Ectodermal cell (in vitro differentiated cells): ENCODE results near the gene DDX31.
A peak's percentile ranks its signal among the peaks of the same experiment; 100 is the strongest.
"Not testable (repeated sequence)": the region's sequence is repeated elsewhere in the genome, so short reads cannot be mapped to it uniquely, and the experiment has no call there.

ENCODE experiments used
- H3K27ac ChIP-seq: 2 replicates; pipeline ENCODE4 v1.7.0; 2013; ENCODE audit warnings: mild to moderate bottlenecking, low read depth, low read length; ENCODE audit not compliant: insufficient read depth, poor library complexity, severe bottlenecking
- H3K27me3 ChIP-seq: 2 replicates; pipeline ENCODE4 v1.7.0; 2013; ENCODE audit warnings: mild to moderate bottlenecking, low read length; ENCODE audit not compliant: insufficient read depth, control insufficient read depth, poor library complexity, severe bottlenecking
- H3K36me3 ChIP-seq: one replicate; pipeline ENCODE4 v1.7.0; 2013; ENCODE audit warnings: low read length; ENCODE audit not compliant: control insufficient read depth, insufficient read depth
- H3K4me1 ChIP-seq: one replicate; pipeline ENCODE4 v1.7.0; 2013; ENCODE audit warnings: low read length; ENCODE audit not compliant: control insufficient read depth, insufficient read depth
- H3K4me3 ChIP-seq: 2 replicates; pipeline ENCODE4 v1.7.0; 2013; ENCODE audit warnings: low read depth, low read length, control low read depth; ENCODE audit not compliant: insufficient read depth
- H3K9me3 ChIP-seq: 2 replicates; pipeline ENCODE4 v1.7.0; 2013; ENCODE audit warnings: mild to moderate bottlenecking, low read length, moderate library complexity; ENCODE audit not compliant: control insufficient read depth
- WGBS, 2 experiments: methylation state at CpG; one replicate each; pipeline ENCODE4 v1.1.7; 2013; ENCODE audit warnings: missing lambda C conversion rate in 2 of 2; 5-methylcytosine and 5-hydroxymethylcytosine counted together

Gene DDX31

GRCh38 chr9:132572921-132573320, 96.9 kb downstream of the DDX31 start:
- Histone ChIP-seq H3K27ac (no peak overlapping the region), H3K36me3 (no peaks in the 10 kb centered on the region), H3K4me3 (no peak overlapping the region), H3K4me1 (peaks cover 13% of the 10 kb centered on the region), H3K9me3 (no peaks in the 10 kb centered on the region), H3K27me3 (peaks cover 29% of the 10 kb centered on the region)
- WGBS, 2 experiments, result 39 to 53% methylated on average over 8 of the region's 8 CpGs

GRCh38 chr9:132571806-132572600, 97.8 kb downstream of the DDX31 start:
- H3K36me3 ChIP-seq, result no peaks in the 10 kb centered on the region
- no peak overlapping the region for H3K4me3 ChIP-seq
- H3K27me3 ChIP-seq, result peaks cover 20% of the 10 kb centered on the region
- H3K4me1 ChIP-seq, result peaks cover 13% of the 10 kb centered on the region
- H3K27ac ChIP-seq, result no peak overlapping the region
- 88 to 91% methylated on average over 15 of the region's 15 CpGs for WGBS, 2 experiments
- H3K9me3 ChIP-seq, result no peaks in the 10 kb centered on the region

- H3K9me3 ChIP-seq, H3K4me1 ChIP-seq, H3K27ac ChIP-seq, H3K36me3 ChIP-seq, H3K27me3 ChIP-seq, H3K4me3 ChIP-seq: not testable (repeated sequence)
- 93 to 94% methylated on average over 2 of the region's 2 CpGs for WGBS, 2 experiments
Measured at GRCh38 chr9:132568787-132569186, 101.0 kb downstream of the DDX31 start.

GRCh38 chr9:132564526-132564925, 105.3 kb downstream of the DDX31 start:
- H3K36me3 ChIP-seq, result no peaks in the 10 kb centered on the region
- no peaks in the 10 kb centered on the region for H3K27me3 ChIP-seq
- peaks cover 16% of the 10 kb centered on the region for H3K4me1 ChIP-seq
- H3K4me3 ChIP-seq, result no peak overlapping the region
- no peak overlapping the region for H3K27ac ChIP-seq
- WGBS, 2 experiments, result 85 to 86% methylated on average over 6 of the region's 6 CpGs
- no peaks in the 10 kb centered on the region for H3K9me3 ChIP-seq

GRCh38 chr9:132562306-132562573, 107.5 kb downstream of the DDX31 start:
- H3K4me1 ChIP-seq, result peaks cover 22% of the 10 kb centered on the region
- no peaks in the 10 kb centered on the region for H3K27me3 ChIP-seq
- H3K4me3 ChIP-seq, result no peak overlapping the region
- H3K9me3 ChIP-seq, result no peaks in the 10 kb centered on the region
- no peak overlapping the region for H3K27ac ChIP-seq
- 88 to 97% methylated on average over 4 of the region's 4 CpGs for WGBS, 2 experiments
- no peaks in the 10 kb centered on the region for H3K36me3 ChIP-seq

GRCh38 chr9:132560616-132561202, 109.1 kb downstream of the DDX31 start:
- Histone ChIP-seq H3K4me3 (no peak overlapping the region), H3K9me3 (no peaks in the 10 kb centered on the region), H3K36me3 (no peaks in the 10 kb centered on the region), H3K27ac (no peak overlapping the region), H3K4me1 (peaks cover 37% of the 10 kb centered on the region), H3K27me3 (no peaks in the 10 kb centered on the region)
- WGBS, 2 experiments, result 76 to 80% methylated on average over 14 of the region's 14 CpGs

- no peaks in the 10 kb centered on the region for H3K27me3 ChIP-seq
- H3K4me3 ChIP-seq, result no peak overlapping the region
- no peak overlapping the region for H3K27ac ChIP-seq
- H3K9me3 ChIP-seq, result no peaks in the 10 kb centered on the region
- 90 to 94% methylated on average over 2 of the region's 2 CpGs for WGBS, 2 experiments
- H3K36me3 ChIP-seq, result no peaks in the 10 kb centered on the region
- peaks cover 47% of the 10 kb centered on the region for H3K4me1 ChIP-seq
Measured at GRCh38 chr9:132559711-132560110, 110.1 kb downstream of the DDX31 start.

- Histone ChIP-seq H3K9me3 (no peaks in the 10 kb centered on the region), H3K27ac (no peak overlapping the region), H3K4me1 (peaks cover 45% of the 10 kb centered on the region), H3K27me3 (no peaks in the 10 kb centered on the region), H3K36me3 (no peaks in the 10 kb centered on the region), H3K4me3 (no peak overlapping the region)
- 92 to 93% methylated on average over 15 of the region's 15 CpGs for WGBS, 2 experiments
Measured at GRCh38 chr9:132557159-132557558, 112.6 kb downstream of the DDX31 start.

- WGBS, 2 experiments, result 83 to 84% methylated on average over 26 of the region's 26 CpGs
- no peaks in the 10 kb centered on the region for H3K27me3 ChIP-seq
- no peak overlapping the region for H3K4me3 ChIP-seq
- peak overlapping the region; percentile 72 for H3K27ac ChIP-seq
- H3K36me3 ChIP-seq, result no peaks in the 10 kb centered on the region
- peaks cover 41% of the 10 kb centered on the region for H3K4me1 ChIP-seq
- no peaks in the 10 kb centered on the region for H3K9me3 ChIP-seq
Measured at GRCh38 chr9:132556714-132557113, 113.1 kb downstream of the DDX31 start.

- H3K36me3 ChIP-seq, result no peaks in the 10 kb centered on the region
- H3K4me3 ChIP-seq, result no peak overlapping the region
- H3K4me1 ChIP-seq, result peaks cover 37% of the 10 kb centered on the region
- peak overlapping the region; percentile 72 for H3K27ac ChIP-seq
- no peaks in the 10 kb centered on the region for H3K9me3 ChIP-seq
- WGBS, 2 experiments, result 19% methylated on average over 5 to 6 of the region's 6 CpGs
- no peaks in the 10 kb centered on the region for H3K27me3 ChIP-seq
Measured at GRCh38 chr9:132556235-132556634, 113.5 kb downstream of the DDX31 start.
